GM18511 (cell line): Measurements from ENCODE around the gene FAM222A.
"Not testable (repeated sequence)": the region's sequence is repeated elsewhere in the genome, so short reads cannot be mapped to it uniquely, and the experiment has no call there.

ENCODE experiments used
- ATAC-seq: cut with Tn5 transposase; IDR thresholded peaks from one replicate; pipeline ENCODE4 v1.9.1; 2021; ENCODE audit warnings: mild to moderate bottlenecking, moderate library complexity; ENCODE audit not compliant: unreplicated experiment

Gene FAM222A

DNA sequence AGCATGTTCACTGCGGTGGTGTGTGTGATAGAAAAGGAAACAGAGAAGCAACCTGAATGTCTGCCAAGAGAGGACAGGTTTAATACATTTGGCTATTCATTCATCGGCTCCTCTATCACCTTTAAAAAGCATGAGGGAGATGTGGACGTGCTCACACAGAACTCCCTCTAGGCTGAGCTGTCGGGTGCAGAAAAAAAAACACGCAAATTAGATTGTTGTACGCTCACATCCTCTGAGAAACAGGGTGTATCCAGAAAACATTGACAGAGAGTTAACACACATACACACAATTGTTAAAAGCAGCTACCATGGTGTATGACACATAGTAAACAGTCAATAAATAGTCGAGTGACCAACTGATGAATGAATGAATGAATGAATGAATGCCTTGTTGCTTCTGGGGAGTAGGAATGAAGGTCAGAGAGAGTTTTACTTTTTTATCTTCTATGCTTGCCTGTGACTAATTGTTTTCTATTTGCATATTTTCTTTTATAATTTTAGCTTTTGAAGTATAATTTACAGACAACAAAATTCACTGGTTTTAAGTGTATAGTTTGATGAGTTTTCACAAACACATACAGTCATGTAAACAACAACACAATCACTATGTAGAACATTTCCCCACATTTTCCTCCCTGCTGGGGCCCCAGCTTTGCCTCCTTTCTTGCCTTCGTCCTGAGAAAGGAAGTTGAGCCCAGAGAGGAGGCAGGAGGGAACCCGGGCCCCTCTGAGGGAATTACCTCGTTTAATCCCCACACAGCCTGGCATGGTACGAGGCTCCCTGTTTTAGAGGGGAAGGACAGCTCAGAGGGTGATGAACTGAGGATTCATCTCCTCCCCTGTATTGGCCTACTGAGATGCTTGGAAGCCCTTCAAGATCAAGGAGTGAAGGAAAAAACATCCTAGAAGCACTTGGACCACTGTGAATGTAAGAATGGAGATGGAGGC is 19.7 kb upstream of the FAM222A start:
- no peak for ATAC-seq

DNA sequence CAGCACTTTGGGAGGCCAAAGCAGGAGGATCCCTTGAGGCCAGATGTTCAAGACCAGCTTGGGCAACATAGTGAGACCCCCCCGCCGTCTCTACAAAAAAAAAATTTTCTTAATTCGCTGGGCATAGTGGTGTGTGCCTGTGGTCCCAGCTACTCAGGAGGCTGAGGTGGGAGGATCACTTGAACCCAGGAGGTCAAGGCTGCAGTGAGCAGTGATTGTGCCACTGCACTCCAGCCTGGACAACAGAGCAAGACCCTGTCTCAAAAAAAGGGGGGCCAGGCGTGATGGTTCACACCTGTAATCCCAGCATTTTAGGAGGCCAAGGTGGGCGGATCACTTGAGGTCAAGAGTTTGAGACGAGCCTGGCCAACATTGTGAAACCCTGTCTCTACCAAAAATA is 19.0 kb upstream of the FAM222A start:
- ATAC-seq: not testable (repeated sequence)

GRCh38 chr12:109695416-109695815 is 18.2 kb upstream of the FAM222A start:
- no peak for ATAC-seq

GRCh38 chr12:109695961-109696461 is 17.6 kb upstream of the FAM222A start:
- no peak for ATAC-seq

- ATAC-seq: no peak
Observed at GRCh38 chr12:109696485-109697269, 16.9 kb upstream of the FAM222A start.

- no peak for ATAC-seq
Observed at GRCh38 chr12:109697270-109697553, 16.4 kb upstream of the FAM222A start.

DNA sequence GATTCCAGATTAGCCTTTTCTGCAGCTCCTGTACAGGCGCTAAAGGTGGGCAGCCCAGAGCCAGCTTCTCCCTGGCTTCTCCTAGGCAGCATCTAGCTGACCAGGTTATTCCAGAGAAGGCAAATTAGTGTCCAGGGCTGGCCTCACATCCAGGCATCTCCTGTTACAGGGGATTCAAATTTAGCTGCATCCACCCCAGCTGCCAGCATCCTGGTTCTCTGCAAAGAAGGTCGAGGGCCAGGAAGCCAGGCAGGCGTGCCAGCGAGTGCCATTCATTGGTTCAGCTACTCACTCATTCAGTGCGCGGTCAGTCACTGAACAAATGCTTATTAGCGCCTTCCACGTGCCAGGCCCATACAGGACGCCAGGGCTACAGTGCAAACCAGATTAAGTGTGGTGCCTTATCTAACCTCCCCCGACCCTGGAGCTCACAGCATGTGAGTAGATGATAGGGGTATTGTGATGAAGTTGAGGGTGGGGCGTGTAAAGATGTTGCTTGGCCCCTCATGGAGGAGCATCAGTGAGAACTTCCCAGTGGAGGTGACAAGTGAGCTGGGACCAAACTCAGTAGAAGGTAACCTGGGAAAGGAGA is 15.7 kb upstream of the FAM222A start:
- ATAC-seq: no peak

- no peak for ATAC-seq
Observed at GRCh38 chr12:109698820-109699219, 14.8 kb upstream of the FAM222A start.

DNA sequence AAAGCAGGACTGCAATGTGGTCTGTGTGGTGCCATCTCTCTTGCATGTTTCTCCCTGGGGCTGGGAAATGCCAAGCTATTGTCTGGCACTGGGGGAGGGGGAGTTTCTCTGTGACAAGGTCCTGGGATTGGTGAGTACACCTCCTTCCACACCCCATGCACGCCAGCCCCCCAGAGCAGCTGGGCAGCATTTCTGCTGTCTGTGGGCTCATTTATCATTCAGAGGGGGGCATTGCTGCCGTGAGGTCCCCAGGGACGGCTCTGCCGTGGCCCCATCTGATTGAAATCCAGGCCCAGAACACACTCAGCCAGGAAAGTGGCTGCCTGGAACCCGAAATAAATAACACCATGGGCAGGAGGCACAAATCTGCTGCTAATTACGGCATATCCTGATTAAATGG is 12.6 kb upstream of the FAM222A start:
- no peak for ATAC-seq

DNA sequence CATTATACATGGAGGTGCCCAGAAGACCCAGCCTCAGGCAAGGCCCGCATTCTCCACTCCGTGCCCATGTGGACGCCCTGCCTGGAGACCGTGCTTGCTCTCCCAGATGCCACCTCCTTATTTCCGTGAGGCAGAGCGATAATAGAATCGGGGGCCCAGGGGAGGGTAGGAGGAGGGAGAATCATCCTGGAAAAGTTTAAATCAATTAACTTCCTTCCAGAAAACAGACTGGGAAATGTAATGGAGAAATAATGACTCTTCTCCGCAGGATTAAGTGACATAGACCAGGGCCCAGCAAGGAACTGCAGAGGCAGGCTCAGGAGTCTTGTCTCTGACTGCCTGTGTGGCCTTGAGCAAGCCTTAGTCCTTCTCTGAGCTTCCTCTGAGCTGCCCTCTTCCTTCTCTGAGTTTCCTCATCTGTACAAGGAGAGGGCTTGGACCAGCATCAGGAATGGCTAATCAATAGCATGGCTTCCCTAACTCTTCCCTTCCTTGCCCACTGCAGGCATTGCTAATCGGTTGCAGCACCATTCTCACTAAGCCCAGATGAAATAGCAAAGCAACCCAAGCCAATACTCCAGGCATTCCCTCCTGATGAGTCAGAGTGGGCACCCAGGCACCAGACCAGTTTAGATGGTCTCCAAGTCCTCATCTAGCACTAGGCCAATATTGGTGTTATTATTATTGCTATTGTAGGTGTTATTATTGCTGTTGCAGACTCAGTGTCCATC is 11.3 kb upstream of the FAM222A start:
- no peak for ATAC-seq

DNA sequence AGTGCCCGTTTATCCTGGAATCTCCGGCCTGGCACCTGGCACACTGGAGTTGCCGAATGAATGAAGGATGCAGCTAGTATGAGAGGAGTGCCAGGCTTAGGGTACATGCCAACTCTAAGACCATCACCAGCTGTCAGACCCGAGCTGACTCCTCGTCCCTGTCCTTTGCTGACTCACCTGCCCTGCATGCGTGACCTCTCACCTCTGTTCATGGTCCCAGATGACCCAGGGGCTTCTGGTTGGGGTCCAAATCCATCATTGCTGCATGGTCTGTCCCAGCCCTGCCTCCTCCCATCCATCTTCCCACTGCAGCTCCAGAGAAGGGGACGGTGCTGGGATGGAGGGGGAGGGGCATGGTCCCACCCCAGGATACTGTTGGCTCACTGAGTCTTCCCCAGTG is 9.9 kb upstream of the FAM222A start:
- no peak for ATAC-seq

DNA sequence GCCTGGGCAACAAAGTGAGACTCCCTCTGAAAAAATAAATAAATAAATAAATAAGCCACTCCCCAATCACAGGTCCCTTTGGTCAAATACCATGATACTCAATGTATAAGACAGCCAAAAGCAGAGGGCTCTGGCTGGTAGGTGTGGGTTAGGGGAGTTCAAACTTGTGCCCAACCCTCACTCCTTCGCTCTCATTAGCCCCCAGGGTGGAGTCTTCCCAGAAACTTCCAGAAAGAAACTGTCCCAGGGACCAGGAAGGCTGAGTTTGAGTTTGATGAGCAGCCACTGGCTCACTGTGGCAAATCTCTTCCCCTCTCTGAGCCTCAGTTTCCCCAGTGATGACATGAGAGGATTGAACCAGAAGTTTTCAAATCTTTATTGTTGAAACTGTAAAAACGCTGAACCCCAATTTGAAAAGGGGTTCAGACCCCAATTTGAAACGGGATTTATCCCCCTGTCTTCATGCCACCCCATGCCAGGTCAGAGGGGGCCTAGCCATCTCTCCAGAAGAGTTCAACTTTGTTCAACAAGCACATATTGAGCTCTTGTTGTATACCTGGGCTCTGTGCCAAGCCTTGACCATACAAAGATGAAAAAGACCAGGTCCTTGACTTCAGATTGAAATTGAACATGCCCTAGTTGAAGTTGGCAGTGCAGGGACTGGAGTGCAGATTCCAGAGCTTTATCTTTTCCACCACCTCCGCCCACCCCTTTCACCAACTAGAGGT is 9.1 kb upstream of the FAM222A start:
- no peak for ATAC-seq

DNA sequence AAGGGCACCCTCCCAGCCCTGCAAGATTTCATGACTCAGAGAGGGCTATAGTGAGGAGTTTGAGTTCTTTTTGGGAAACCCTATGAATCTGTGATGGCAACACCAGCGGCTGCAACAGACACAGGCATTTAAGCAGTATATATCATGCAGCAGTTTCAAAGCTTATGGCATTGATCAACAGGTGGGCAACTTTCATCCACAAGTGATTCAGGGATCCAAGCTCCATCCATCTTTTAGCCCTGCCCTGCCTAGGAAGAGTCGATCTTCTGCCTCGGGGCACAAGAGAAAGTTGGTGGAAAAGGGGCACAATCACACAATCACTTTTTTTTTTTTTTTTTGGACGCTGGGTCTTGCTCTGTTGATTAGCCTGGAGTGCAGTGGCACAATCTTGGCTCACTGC is 8.3 kb upstream of the FAM222A start:
- no peak for ATAC-seq

DNA sequence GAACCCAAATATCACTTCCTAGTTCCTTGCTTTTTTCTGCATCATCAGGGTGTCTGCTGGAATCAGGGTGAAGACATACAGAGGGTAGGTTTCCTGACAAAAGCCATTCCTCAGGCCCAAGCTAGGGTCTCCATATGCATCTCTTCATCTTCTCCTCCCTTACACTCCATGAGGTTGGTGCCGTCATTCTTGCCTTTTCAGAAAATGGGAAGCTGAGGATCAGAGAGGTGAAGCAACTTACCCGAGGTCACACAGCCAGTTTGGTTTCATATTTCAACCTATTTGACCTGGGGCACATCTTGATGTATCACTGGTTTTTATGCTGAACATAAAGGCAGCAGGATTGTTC is 7.3 kb upstream of the FAM222A start:
- no peak for ATAC-seq

- ATAC-seq: no peak
Observed at GRCh38 chr12:109706747-109707469, 6.7 kb upstream of the FAM222A start.

- ATAC-seq: no peak
Observed at GRCh38 chr12:109707470-109707821, 6.2 kb upstream of the FAM222A start.

- ATAC-seq: no peak
Observed at GRCh38 chr12:109708939-109709338, 4.7 kb upstream of the FAM222A start.

DNA sequence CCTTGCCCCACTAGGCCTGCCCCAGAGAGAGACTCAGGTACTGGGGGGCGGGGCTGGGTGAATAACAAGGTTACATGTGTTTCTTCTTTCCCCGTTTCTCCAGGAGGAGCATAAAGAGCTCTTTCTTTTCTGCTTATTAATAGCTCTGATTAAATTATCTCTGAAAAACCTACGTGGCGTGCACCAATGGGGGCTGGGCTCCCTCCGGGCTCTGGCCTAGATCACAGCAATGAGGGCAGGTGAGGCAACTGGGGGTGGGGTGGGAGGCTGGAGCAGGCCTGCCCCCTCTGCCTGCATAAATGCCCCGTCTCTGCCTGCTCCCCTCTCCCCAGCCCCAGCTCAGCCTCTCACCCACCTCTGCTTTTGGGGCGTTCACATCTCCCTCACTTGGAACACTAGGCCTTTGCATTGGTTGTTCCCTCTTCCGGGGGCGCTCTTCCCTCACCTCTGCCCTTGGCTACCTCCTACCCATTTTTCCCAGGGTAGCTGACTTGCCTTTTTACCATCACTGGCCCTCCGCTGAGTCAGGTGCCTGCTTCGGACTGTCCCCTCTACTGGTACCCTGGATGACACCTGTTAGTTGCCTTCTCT is 4.1 kb upstream of the FAM222A start:
- no peak for ATAC-seq

- ATAC-seq: no peak
Observed at GRCh38 chr12:109710205-109710746, 3.3 kb upstream of the FAM222A start.
